Measurements from ENCODE around the gene RING1.
A peak's percentile ranks its signal among the peaks of the same experiment; 100 is the strongest.
"Not testable (repeated sequence)": the region's sequence is repeated elsewhere in the genome, so short reads cannot be mapped to it uniquely, and the experiment has no call there.

The RING1 gene

GRCh38 chr6:33206864-33207551, 1.3 kb upstream of the RING1 start:
- no peak for ATAC-seq

- ATAC-seq: no peak
Measured at GRCh38 chr6:33207552-33208090, 679 bp upstream of the RING1 start.

- no peak for ATAC-seq
Measured at GRCh38 chr6:33209856-33210255, 1.6 kb downstream of the RING1 start.

- no peak for ATAC-seq
Measured at GRCh38 chr6:33211136-33211535, 2.8 kb downstream of the RING1 start.

- no peak for ATAC-seq
Measured at GRCh38 chr6:33211666-33212422, 3.5 kb downstream of the RING1 start.

GRCh38 chr6:33212857-33213165, 4.5 kb downstream of the RING1 start:
- ATAC-seq: no peak

GRCh38 chr6:33213166-33213988, 5.1 kb downstream of the RING1 start:
- peak; percentile 11 to 21 for ATAC-seq

- ATAC-seq: no peak
Measured at GRCh38 chr6:33213989-33214335, 5.7 kb downstream of the RING1 start.

- no peak for ATAC-seq
Measured at GRCh38 chr6:33215271-33216116, 7.2 kb downstream of the RING1 start.

GRCh38 chr6:33216117-33216649, 7.9 kb downstream of the RING1 start:
- ATAC-seq: no peak

GRCh38 chr6:33217246-33217645, 8.9 kb downstream of the RING1 start:
- no peak for ATAC-seq

GRCh38 chr6:33217681-33218080, 9.4 kb downstream of the RING1 start:
- no peak for ATAC-seq

GRCh38 chr6:33226503-33227120, 18.3 kb downstream of the RING1 start:
- not testable (repeated sequence) for ATAC-seq

- no peak for ATAC-seq
Measured at GRCh38 chr6:33235221-33235634, 26.9 kb downstream of the RING1 start.

- ATAC-seq: no peak
Measured at GRCh38 chr6:33236328-33236727, 28.0 kb downstream of the RING1 start.

GRCh38 chr6:33236852-33237251, 28.6 kb downstream of the RING1 start:
- ATAC-seq: no peak

GRCh38 chr6:33237741-33238140, 29.4 kb downstream of the RING1 start:
- no peak for ATAC-seq

- peak; percentile 89 to 91 for ATAC-seq
Measured at GRCh38 chr6:33241968-33242367, 33.7 kb downstream of the RING1 start.

- no peak for ATAC-seq
Measured at GRCh38 chr6:33243476-33243875, 35.2 kb downstream of the RING1 start.

GRCh38 chr6:33247977-33248642, 39.8 kb downstream of the RING1 start:
- peak; percentile 32 to 45 for ATAC-seq

- ATAC-seq: peak; percentile 3 to 6
Measured at GRCh38 chr6:33248643-33248931, 40.3 kb downstream of the RING1 start.

Data from activated CD4-positive, CD25-positive, alpha-beta regulatory T cell treated with anti-CD3 and anti-CD28 coated beads, Interleukin-2, amount 50 U/mL, for 24 hours (primary cell).